ENCODE measurements around the gene DENND2D.

DNA sequence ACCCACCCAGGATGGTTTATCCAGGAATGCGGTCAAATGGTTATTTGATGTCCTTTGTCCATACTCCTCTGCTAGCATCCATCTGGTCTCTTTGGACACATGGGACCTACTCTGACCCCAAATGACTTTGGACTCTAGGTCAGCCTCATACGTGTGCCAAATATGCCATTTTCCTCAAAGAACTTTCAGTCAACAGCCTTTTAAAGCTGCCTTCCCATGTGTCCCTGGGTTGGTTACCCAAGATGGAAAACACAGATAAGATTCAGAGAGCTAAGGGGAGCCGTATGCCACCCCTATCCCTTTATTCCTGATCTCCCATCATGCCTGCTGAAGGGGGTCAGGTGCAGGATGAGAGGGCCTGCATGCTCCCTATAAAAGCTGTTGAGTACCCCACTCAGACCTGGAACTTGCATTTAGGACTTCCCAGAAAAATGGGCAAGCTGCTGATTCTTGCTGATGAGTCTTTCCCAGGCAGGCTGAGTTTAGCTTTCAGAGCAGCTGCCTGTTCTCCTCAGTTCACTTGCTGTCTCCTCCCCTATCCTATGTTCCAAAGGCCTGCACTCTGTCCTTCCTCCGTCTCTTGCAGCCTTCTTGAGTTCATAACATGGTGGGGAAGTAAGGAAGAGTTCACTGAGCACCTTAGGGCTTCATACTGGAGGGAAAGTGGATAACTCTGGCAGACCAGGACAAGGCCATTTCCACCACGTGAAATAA is 46.8 kb upstream of the DENND2D start:
- TF ChIP-seq, protein P1, sequence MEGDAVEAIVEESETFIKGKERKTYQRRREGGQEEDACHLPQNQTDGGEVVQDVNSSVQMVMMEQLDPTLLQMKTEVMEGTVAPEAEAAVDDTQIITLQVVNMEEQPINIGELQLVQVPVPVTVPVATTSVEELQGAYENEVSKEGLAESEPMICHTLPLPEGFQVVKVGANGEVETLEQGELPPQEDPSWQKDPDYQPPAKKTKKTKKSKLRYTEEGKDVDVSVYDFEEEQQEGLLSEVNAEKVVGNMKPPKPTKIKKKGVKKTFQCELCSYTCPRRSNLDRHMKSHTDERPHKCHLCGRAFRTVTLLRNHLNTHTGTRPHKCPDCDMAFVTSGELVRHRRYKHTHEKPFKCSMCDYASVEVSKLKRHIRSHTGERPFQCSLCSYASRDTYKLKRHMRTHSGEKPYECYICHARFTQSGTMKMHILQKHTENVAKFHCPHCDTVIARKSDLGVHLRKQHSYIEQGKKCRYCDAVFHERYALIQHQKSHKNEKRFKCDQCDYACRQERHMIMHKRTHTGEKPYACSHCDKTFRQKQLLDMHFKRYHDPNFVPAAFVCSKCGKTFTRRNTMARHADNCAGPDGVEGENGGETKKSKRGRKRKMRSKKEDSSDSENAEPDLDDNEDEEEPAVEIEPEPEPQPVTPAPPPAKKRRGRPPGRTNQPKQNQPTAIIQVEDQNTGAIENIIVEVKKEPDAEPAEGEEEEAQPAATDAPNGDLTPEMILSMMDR (IDR thresholded peaks at IDR 0.05) = no peak
- TF ChIP-seq EP300 (IDR thresholded peaks at IDR 0.05) = no peak

Measured in suprapubic skin (tissue), 3 donors.